ENCODE data around the gene SLC22A2.
"Not testable (repeated sequence)": the region's sequence is repeated elsewhere in the genome, so short reads cannot be mapped to it uniquely, and the experiment has no call there.

SLC22A2 gene

GRCh38 chr6:160258346-160259142 is at the start of gene SLC22A2:
Gene SLC22A2 (minus strand): TSS chr6:160258821. CDS start chr6:160258757, 64 bp downstream.
- no peak for DNase-seq (ENCODE audit: low spot score)

- no peak for DNase-seq (ENCODE audit: low spot score)
Observed at GRCh38 chr6:160305926-160306713, 47.5 kb upstream of the SLC22A2 start.

DNA sequence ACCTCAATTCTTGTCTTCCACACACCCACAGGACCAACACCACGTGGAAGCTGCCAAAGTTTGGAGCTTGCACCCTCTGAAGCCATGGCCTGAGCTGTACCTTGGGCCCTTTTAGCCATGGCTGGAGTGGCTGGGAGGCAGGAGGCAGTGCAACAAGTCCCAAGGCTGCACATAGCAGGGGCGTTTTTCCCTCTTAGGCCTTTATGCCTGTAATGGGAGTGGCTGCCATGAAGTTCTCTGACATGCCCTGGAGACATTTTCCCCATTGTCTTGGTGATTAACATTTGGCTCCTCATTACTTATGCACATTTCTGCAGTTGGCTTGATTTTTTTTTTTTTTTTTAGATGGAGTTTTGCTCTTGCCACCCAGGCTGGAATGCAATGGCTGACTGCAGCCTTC is 45.2 kb upstream of the SLC22A2 start:
- no peak for DNase-seq (ENCODE audit: low spot score)

DNA sequence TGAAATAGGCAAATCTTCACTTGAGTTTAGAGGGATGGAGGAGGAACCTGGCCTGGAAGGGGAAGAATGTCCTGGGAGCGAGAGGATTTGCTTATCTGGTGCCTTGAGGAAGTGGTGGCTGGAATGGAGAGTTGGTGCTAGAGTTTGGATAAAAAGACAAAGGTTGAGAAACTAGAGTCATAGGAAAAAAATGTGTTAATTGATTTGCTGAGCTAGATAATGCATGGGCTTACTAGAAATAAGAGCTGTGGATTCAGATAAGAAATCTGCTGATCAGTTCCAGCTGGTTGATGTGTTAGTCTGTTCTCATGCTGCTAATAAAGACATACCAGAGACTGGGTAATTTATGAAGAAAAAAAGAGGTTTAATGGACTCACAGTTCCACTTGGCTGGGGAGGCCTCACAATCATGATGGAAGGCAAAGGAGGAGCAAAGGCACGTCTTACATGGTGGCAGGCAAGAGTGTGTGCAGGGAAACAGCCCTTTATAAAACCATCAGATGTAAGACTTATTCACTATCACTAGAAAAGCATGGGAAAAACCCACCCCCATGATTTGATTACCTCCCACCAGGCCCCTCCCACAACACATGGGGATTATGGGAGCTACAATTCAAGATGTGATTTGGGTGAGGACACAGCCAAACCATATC is 43.9 kb upstream of the SLC22A2 start:
- DNase-seq (ENCODE audit: low spot score) = not testable (repeated sequence)

GRCh38 chr6:160301339-160301738 is 42.7 kb upstream of the SLC22A2 start:
- DNase-seq (ENCODE audit: low spot score) = no peak

DNA sequence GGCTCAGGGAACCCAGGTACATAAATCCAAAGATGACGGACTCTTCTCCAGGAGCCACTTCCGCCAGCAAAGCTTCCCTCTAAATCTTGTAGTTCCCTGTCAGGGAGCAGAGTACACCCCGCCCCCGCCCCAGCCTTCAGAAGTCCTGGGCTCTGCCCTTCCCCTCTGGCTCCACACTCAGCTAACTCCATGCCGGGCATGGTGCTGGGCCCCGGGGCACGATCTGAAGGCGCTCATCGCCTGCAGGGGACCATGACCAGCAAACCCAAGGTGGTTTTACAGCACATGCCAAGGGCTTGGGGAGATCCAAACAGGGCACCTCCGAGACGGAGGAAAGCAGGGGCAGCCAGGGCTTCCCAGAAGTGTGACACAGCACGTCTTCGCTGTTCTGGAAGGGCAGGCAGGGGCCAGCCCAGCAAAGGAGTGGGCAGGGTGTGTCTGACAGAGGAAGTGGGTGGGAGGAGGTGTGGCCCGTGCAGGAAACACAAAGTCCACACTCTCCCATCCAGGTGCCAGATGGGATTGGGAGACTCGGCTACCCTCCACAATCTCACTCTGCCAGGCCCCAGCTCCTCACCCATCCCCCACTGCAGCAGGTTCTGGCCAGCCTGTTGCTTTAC is 41.6 kb upstream of the SLC22A2 start:
- DNase-seq (ENCODE audit: low spot score) = no peak

- no peak for DNase-seq (ENCODE audit: low spot score)
Observed at GRCh38 chr6:160299559-160299958, 40.9 kb upstream of the SLC22A2 start.

DNA sequence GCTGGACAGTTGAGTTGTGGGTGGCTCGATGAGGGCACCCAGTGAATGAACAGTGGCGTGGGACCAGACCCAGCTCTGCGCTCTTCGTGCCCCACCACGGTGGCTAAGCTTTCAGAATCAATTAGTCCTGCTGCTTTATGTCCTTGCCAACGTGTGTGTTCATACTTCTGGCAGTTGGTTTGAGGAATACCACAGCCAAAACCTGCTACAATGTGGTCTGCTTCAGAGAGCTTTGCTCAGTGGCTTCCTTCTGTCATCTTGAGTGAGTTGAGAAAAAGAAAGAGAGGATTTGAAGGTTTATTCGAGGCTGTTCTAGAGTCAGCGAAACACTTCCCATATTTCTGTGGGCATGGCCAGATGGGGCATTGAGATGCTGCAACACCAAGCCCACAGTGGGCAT is 39.5 kb upstream of the SLC22A2 start:
- no peak for DNase-seq (ENCODE audit: low spot score)

- DNase-seq (ENCODE audit: low spot score) = no peak
Observed at GRCh38 chr6:160297310-160297709, 38.7 kb upstream of the SLC22A2 start.

DNA sequence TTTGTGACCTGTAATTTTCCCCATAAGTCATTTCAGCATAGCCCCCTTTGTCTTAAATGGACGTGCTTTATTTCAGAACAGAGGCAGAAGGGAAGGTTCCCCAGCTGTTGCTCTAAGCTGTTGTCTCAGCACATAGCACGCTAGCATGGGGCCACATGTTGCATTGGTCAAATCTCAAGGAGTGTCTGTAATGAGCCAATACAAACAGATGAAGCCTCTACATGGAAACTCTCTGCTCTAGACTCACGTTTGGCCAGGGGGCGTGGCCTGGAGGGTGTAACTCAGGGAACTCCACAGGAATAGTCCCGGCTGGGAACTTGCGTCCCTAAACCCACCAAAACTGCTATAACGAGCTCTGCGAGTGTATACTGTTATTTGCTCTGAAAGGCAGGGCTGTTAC is 35.2 kb upstream of the SLC22A2 start:
- no peak for DNase-seq (ENCODE audit: low spot score)

GRCh38 chr6:160285541-160286105 is 27.0 kb upstream of the SLC22A2 start:
- no peak for DNase-seq (ENCODE audit: low spot score)

- no peak for DNase-seq (ENCODE audit: low spot score)
Observed at GRCh38 chr6:160284575-160284974, 26.0 kb upstream of the SLC22A2 start.

GRCh38 chr6:160282444-160282843 is 23.8 kb upstream of the SLC22A2 start:
- no peak for DNase-seq (ENCODE audit: low spot score)

DNA sequence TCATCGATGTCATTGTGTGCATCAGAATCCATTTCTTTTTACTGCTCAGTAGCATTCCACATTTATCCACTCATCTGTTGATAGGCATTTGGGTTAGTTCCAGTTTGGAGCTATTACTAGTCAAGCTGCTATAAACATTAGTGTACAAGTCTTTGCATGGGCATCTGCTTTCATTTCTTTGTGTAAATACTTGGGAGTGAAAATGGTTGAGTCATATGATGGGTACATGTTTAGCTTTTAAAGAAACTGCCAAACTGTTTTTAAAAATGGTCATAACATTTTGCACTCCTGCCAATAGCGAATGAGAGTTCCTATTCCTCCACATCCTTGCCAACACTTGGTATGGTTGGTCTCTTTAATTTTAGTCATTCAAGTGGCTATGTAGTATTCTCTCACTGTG is 21.2 kb upstream of the SLC22A2 start:
- no peak for DNase-seq (ENCODE audit: low spot score)

- DNase-seq (ENCODE audit: low spot score) = no peak
Observed at GRCh38 chr6:160278786-160279310, 20.2 kb upstream of the SLC22A2 start.

DNA sequence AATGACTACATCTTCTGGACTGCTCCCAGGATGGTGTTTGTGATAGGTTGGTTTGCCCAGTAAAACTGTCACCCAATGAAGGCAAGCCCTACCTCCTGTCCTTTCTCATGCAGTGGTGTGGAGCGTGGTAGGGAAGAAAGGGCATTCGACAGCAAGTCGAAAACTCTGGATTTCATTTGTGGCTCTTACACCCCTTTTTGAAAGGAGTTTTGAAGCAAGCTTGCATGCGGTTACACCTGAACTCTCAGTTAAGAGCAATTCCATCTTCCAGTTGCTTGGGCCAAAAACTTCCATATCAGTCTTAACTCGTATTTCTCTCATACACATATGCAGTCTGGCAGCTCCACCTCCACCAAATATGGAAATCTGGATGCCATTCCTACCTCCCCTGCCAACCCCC is 19.7 kb upstream of the SLC22A2 start:
- no peak for DNase-seq (ENCODE audit: low spot score)

GRCh38 chr6:160277546-160277945 is 18.9 kb upstream of the SLC22A2 start:
- no peak for DNase-seq (ENCODE audit: low spot score)

DNA sequence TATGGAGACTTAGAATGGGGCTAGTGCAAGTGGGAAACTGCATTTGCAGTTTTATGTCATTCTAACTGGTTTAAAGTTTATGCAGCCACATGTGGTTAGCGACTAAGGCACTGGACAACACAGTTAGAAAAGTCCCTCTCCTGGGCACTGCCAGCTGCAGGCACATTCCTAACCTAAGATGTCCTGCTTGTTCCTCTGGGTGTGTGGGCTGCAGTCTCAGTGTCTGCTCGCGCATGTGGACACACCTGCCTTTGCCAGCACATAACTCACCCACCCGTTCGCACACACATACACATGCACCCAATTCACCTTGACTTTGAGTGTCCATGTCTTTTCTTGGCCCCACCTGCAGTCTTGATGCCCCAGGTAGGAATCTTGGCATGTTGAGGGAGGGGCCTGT is 18.5 kb upstream of the SLC22A2 start:
- no peak for DNase-seq (ENCODE audit: low spot score)

DNA sequence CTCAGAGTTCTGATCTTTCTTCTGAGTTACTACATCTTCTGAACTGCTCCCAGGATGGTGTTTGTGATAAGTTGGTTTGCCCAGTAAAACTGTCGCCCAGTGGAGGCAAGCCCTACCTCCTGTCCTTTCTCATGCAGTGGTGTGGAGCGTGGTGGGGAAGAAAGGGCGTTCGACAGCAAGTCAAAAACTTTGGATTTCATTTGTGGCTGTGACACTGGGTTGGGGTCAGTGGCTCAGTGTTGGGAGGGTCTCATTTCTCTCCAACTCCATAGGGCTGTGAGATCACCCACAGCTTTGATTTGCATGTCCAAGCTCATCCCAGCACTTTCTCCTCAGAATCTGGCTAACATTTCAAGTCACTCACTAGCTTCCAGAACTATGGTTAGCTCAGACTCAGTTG is 17.5 kb upstream of the SLC22A2 start:
- DNase-seq (ENCODE audit: low spot score) = no peak

GRCh38 chr6:160275511-160276003 is 16.9 kb upstream of the SLC22A2 start:
- DNase-seq (ENCODE audit: low spot score) = no peak

DNA sequence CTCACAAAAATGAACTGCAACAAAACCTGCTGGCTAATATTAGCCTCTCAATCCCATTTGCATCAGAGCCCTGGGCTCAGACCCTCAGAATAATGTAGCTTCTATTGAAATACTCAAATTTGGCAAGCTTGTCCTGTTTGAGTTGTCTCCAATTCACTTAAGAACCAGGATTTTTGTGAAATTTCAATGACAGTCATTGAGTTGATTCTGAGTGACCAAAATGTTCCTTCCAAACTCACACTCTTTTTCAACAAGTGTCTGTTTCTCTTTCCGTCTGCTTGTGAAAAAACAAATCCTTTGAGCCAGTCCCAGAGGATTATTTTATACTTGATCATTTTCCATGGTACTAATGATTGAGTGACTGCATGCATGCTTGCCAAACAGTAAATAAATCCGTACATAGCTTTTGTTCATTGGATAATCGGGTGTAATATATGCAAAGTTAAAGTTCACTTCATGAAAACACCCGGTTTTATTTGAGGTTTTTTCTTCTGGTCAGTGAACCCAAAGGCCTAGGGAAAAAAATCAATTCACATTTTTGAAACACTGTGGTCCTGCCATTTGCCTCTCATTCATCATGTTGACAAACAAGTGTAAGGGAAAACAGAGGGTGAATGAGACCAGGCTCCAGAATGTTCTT is 16.4 kb upstream of the SLC22A2 start:
- DNase-seq (ENCODE audit: low spot score) = no peak

Data from D341Med (cell line).